Activated CD8-positive, alpha-beta memory T cell treated with anti-CD3 and anti-CD28 coated beads, Interleukin-2, amount 50 U/mL, for 48 hours (primary cell): ENCODE results near the gene CDH24.
"Not testable (repeated sequence)": the region's sequence is repeated elsewhere in the genome, so short reads cannot be mapped to it uniquely, and the experiment has no call there.

ENCODE experiments used
- DNase-seq: peaks from one replicate; pipeline ENCODE4 v3.0.0-alpha.2; 2020

Gene CDH24

DNA sequence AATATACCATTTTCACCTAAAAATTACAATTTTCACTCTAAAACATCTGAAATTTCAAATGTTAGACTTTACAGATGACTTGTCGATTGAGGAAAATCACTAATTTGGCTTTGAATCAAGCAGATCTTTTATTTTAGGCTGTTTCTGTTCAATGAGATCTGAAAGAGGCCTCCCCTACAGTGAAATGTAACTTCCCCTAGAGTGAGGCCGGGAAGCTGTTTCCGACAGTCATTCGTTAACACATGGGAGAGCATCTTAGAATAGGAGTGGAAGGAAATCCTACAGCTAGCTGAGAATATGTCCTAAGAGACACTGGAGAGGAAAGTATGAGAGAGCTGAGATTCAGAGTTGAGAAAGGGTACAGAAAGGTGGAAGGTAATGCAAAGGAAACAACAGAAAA is 41.7 kb downstream of the CDH24 start:
- DNase-seq: no peak

DNA sequence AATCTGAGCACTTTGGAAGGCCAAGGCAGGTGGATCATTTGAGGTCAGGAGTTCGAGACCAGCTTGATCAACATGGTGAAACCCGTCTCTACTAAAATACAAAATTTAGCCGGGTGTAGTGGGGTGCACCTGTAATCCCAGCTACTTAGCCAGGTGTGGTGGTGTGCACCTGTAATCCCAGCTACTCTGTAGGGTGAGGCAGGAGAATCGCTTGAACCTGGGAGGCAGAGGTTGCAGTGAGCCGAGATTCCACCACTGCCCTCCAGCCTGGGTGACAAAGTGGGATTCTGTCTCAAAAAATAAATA is 43.6 kb downstream of the CDH24 start:
- DNase-seq: not testable (repeated sequence)

DNA sequence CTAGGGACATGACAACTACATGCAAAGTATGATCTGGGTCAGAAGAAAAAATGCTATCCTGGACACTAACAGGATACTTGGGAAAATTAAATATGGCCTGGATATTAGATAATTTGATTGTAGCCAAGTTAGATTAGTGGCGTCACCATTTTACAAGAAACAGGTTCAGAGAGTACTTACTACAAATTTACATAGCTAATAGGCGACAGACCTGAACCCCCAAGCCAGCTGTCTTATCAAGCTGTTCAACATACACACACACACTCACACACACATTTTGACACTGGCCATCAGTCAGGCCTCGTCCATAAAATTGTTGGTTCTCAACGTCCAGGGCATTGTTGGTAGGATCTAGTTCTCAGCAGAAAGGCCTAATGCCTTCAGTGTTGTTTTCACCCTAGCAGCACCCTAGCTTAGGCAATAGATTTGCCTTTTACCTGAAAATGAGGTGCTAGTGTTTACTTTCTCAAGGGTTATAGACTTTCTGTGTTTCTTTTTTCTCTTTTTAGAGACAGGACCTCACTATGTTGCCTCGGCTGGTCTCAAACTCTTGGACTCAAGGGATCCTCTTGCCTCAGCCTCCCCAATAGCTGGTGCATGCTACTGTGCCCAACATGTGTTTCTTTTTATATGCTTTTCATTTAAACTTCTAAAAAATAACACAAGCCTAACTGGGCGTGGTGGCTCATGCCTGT is 44.1 kb downstream of the CDH24 start:
- no peak for DNase-seq

DNA sequence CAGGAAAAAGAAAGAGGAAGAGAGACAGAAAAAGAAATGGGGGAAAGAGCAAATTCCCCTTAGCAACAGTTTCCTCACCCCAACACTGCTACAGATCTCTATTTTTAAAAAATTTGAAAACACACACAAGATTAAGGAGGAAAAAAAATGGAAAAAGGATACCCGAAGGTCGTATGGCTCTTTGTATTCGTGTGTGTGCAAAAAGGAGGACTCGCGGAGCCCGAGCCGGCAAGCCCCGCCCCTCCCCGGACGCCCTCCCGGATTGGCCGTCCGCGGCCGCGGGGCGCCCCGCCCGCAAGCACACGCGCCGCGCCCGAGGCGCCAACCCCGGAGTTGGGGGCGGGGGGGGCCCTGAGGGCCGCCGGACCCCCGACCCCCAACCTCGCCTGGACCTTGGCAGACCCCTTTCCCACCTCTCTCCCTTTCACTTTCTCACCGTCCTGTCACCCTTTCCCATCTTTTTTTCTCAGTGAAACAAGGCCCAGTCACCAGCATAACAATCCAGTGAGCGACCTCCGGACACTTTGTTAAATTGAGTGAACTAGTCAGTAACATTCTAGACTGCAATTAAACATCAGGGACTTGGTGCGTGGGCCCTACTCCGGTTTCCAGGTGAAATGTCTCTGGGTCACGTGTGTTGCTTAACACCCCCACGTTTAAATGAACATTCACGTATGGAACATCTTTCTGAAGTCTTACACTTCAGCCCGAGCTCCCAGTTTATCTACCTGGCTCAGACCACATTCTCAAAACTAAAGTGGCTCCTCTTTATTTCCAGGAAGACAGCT is 47.2 kb downstream of the CDH24 start, which contains the start of gene C14orf93:
Gene C14orf93 (minus strand): TSS at position 205 of the 788 bp plus-strand sequence. CDS start 11,120 bp downstream, outside the sequence.
- peak; percentile 89 for DNase-seq

DNA sequence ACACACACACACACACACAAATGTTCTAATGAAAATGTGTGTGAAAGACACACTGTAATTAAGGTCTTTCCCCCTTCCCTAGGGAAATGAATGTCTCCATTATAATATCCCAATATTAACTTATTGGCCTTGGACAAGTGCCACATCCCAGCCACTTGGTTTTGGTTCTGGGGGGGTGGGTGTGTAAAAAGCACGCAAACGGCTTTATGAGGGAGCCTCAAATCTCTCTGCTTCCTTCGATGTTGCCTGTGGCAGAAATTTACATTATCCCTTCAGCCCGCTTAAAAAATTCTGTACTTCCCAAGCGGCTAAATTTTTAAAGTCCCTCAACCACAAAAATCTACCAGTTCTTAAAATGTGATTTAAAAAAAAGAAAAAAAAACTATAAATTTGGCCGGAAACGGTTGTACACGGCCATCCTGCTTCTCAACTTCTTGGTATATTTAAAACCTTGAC is 47.8 kb downstream of the CDH24 start:
- no peak for DNase-seq

DNA sequence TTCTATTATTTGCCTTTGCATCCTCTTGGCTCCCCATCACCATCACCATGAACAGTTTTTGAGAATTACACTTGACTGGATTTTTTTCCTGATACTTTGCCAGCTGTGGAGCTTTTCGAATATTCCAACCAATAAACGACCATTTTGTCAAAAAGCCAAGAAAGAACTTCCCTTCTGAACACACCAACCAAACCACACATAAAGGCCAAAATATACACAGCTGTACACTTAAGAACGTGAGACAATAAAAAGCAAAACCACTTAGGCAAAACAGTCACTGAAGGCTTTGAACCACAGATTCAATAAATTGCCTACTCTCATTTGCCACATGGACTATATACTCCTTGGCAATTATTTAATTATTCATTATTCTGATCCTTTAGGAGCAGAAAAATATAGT is 48.5 kb downstream of the CDH24 start:
- DNase-seq: no peak

DNA sequence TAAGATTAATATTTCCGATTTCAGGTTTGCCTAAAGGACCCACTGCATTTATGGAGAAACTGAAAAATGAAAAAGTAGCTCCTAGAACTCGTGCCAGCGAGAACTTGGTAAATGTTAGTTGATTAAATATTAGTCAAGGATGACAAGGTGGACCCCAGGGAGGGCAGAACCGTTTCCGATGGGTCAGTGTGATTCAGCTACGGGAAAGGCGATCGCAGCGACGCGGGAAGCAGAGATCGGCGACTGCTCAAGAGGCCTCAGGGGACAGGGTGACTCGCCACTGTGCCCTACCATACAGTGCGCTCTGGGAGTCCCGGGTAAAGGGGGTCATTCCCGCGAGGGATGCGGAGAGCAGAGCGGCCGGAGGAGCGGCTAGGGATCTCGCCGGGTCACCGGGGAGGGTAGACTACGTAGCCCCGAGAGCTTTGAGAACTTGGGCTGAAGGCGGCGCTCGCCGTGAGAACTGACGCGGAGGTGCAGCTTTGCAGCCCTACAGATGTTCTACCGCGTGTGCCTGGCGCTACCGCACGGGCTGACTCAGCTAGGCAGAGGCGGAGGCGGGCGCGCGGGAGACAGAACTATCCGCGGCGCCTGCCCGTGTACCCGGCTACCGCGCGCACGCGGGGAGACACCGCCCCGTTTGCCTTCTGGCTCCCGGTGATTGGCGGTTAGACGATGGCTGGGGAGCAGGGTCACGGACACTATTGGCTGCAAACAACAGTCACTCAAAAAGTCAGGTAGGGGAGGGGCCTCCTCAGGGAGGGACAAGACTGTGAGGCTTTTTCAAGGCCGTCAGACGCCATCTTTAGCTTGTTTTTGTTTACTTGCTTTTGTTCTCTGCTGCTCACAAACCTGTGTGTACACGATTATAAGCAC is 50.5 kb downstream of the CDH24 start:
- DNase-seq: peak; percentile 95

DNA sequence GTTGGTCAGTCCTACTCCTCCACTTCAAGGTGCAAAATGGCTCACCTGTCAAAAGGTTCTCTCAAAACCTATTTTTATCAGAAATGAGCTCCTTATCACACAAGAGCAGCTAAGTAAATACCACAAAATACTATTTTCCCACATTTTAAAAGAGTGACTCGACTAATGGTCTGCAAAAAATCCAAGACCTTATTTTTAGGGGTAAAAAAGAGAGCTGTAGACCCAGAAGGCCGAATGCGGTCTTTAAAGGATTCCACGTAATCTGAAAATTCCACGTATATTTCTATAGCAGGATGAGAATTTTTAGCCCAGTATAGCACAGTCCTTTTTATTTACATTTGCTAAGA is 51.2 kb downstream of the CDH24 start:
- no peak for DNase-seq

DNA sequence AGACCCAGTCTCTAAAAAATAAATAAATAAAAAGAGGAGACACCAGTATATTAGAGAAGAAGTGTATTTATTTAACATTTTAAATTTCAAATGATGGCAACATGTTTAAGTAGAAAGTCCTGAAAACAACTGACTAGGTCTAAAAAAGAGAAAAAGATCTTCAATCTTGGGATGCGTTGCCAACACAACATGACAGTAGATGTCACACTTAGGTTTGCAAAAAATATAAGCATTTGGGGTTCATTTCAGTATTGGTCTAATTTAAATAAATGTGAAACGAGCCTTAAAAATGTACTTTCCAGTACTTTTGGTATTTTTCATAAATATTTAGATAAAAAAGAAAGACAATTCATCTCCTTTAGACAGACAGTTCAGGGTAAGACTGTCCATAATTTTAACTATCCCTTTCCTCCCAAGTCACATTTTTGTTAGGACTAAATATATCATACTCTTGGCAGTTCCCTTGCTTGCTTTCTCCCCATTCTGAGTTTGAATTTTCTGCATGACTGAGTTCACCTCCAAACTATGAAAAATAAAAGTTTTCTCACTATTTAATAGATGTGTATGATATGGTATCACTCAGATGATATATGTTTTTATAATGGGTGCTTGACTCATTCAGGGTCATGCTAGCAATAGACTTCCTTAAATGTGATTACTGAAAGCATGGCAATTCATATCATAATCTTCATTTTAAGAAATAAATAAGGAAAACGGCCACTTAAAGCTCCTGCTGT is 51.7 kb downstream of the CDH24 start:
- no peak for DNase-seq

DNA sequence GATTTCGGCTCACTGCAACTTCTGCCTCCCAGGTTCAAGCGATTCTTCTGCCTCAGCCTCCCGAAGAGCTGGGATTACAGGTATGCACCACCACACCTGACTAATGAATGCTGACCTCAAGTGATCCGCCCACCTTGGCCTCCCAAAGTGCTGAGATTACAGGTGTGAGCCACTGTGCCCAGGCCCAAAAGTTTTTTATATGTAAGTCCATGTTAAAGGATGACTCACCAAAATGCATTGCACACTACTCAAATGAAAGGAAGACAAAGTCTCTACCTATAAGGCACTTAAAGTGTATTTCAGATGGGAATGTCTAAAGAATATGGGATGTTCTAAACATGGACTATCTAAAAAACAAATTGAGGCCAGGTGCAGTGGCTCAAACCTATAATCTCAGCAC is 53.0 kb downstream of the CDH24 start:
- DNase-seq: not testable (repeated sequence)

DNA sequence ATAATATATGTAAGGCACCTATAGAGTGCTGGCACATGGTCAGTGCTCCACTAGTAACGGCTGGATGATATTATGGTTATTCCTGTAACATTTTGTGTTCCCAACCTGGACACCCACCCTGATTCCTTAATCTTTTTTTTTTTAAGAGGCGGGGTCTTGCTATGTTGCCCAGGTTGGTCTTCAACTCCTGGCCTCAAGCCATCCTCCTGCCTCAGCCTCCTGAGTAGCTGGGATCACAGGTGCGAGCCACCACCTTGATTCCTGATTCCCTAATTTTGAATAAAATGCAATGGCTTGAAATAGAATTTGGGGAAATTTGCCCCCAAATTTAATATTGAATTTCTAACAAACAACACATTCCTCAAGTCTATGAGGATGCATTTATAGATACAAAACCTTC is 54.7 kb downstream of the CDH24 start:
- no peak for DNase-seq

DNA sequence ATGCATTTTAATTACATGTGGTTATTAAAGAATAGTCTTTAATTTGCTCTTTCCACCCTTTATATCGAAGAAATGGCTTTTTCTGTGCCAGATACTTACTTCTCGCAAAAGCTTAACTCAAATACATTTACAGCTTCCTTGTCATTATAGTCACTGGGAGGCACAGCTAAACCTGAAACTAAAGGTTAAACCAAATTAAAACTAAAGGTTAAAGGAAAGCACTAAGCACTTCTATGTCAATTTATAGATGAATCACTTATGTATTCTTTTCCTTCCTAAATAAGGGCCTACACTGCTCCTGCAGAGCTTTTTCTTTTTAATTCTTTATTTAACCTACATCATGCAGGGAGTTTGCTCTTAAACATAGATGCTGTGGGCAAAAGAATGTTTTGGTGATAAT is 56.5 kb downstream of the CDH24 start:
- DNase-seq: no peak

DNA sequence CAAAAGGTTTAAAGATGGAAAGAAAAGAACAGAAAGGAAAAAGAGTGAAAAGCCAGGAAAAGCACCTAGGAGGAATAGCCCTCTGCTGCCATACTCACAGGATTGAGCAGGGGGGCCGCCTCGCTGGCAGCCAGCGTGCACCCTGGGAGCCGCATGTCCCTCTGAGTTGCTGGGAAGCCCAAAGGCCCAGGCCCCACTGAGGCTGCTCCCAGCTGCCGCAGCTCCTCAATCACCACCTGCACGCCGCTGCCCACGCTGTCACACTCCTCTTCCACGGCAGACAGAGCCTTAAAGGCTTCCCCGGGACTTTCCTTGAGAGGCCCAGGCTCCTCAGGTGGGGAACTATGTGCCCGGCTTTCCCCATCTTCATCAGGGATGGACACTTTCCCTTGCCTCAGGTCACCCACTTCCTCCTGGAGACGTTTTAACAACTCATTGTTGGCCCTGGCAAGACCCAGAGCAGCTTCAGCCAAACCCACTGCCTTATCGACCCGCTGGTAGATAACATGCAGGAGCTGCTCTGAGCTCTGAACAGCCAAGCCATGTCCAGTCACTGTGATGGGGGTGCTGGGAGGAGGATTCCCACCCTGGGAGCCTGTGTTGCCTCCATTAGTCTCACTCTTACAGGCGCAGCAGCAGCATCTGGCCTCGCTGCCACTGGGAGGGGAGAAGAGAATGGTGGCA is 58.8 kb downstream of the CDH24 start:
- DNase-seq: no peak

DNA sequence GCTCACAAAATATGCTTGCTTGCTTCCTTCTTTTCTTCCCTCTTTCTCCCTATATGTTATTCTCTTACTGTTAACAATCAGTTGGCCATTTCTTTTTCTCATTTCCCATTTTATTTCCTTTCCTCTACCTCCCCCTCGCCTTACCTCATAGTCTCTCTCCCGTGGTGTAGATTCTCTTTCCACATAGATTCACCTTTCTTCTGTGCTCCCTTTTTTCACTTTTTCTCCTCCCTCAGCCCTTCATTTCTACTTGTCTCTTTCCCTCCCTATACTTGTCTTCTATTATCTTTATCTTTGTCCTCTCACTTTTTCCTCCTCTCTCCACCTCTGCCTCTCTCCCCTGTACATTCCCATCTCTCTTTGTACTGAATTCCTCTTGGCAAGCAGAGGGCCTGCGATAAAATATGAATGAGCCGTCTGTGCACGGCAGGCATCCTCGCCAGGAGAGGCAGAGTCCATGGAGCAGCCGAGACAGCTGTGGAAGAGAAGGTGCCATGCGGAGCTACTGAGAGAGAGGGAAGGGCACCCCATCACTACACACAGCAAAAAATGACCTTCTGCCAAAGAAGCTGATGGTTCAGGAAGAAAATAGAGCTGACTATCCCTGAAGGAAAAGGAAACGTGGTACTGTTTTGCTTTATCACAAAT is 59.5 kb downstream of the CDH24 start:
- no peak for DNase-seq
